ENCODE results near the gene NRG2.

- TF ChIP-seq POLR2A (IDR thresholded peaks at IDR 0.05): no peak
- TF ChIP-seq, protein P1, sequence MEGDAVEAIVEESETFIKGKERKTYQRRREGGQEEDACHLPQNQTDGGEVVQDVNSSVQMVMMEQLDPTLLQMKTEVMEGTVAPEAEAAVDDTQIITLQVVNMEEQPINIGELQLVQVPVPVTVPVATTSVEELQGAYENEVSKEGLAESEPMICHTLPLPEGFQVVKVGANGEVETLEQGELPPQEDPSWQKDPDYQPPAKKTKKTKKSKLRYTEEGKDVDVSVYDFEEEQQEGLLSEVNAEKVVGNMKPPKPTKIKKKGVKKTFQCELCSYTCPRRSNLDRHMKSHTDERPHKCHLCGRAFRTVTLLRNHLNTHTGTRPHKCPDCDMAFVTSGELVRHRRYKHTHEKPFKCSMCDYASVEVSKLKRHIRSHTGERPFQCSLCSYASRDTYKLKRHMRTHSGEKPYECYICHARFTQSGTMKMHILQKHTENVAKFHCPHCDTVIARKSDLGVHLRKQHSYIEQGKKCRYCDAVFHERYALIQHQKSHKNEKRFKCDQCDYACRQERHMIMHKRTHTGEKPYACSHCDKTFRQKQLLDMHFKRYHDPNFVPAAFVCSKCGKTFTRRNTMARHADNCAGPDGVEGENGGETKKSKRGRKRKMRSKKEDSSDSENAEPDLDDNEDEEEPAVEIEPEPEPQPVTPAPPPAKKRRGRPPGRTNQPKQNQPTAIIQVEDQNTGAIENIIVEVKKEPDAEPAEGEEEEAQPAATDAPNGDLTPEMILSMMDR (IDR thresholded peaks at IDR 0.05): no peak
Observed at GRCh38 chr5:139821806-139822552, 221.1 kb downstream of the NRG2 start.
